Endothelial cell (in vitro differentiated cells): ENCODE measurements around the gene RAB28. TPM values are rescaled to one million over a fixed set of nuclear protein-coding genes. Genes with fewer than 3 reads are reported as not detected.

Experiments
- DNase-seq: peaks from one replicate; pipeline ENCODE4 v3.0.0; 2021; ENCODE audit warnings: low spot score
- H3K27ac Mint-ChIP-seq: one replicate; pipeline ENCODE4 v1.8.0; 2021; ENCODE audit warnings: mixed read lengths, inconsistent platforms; ENCODE audit not compliant: unreplicated experiment
- H3K27me3 Mint-ChIP-seq: one replicate; pipeline ENCODE4 v1.8.0; 2021; ENCODE audit warnings: mild to moderate bottlenecking, moderate library complexity, mixed read lengths, inconsistent platforms; ENCODE audit not compliant: unreplicated experiment
- H3K36me3 Mint-ChIP-seq: one replicate; pipeline ENCODE4 v1.8.0; 2021; ENCODE audit warnings: mild to moderate bottlenecking, low read depth, mixed read lengths, inconsistent platforms; ENCODE audit not compliant: unreplicated experiment
- H3K4me1 Mint-ChIP-seq: one replicate; pipeline ENCODE4 v1.8.0; 2021; ENCODE audit warnings: mild to moderate bottlenecking, mixed read lengths, inconsistent platforms; ENCODE audit not compliant: unreplicated experiment
- H3K4me3 Mint-ChIP-seq: one replicate; pipeline ENCODE4 v1.8.0; 2021; ENCODE audit warnings: mild to moderate bottlenecking, mixed read lengths, inconsistent platforms; ENCODE audit not compliant: unreplicated experiment
- H3K9me3 Mint-ChIP-seq: one replicate; pipeline ENCODE4 v1.8.0; 2021; ENCODE audit warnings: mixed read lengths, inconsistent platforms; ENCODE audit not compliant: unreplicated experiment
- total RNA-seq: library from RNA; stranded (reverse); fragmentation: NEBNext Ultra II Directional; extraction: Animal tissue kit (Norgen Biotek cat#: 25700); gene quantifications from one replicate; pipeline ENCODE4 v1.2.1, GENCODE V29; 2021; ENCODE audit not compliant: unreplicated experiment
- TF ChIP-seq, protein P1 (sequence below): fragments of 200-600 bp; sonication (generic); IDR thresholded peaks from one replicate; pipeline ENCODE4 v1.5.0; 2021; ENCODE audit warnings: antibody characterized with exemption; ENCODE audit not compliant: unreplicated experiment

RAB28 gene
- total RNA-seq, 1 donor from 2014 or later, result 17.5 TPM

- no peaks in the 10 kb centered on the region for H3K9me3 Mint-ChIP-seq
- H3K27ac Mint-ChIP-seq, result no peak overlapping the region
- TF ChIP-seq, protein P1, sequence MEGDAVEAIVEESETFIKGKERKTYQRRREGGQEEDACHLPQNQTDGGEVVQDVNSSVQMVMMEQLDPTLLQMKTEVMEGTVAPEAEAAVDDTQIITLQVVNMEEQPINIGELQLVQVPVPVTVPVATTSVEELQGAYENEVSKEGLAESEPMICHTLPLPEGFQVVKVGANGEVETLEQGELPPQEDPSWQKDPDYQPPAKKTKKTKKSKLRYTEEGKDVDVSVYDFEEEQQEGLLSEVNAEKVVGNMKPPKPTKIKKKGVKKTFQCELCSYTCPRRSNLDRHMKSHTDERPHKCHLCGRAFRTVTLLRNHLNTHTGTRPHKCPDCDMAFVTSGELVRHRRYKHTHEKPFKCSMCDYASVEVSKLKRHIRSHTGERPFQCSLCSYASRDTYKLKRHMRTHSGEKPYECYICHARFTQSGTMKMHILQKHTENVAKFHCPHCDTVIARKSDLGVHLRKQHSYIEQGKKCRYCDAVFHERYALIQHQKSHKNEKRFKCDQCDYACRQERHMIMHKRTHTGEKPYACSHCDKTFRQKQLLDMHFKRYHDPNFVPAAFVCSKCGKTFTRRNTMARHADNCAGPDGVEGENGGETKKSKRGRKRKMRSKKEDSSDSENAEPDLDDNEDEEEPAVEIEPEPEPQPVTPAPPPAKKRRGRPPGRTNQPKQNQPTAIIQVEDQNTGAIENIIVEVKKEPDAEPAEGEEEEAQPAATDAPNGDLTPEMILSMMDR, result no peak
- H3K27me3 Mint-ChIP-seq, result no peaks in the 10 kb centered on the region
- H3K4me3 Mint-ChIP-seq, result no peak overlapping the region
- no peaks in the 10 kb centered on the region for H3K4me1 Mint-ChIP-seq
- DNase-seq, result no peak
- H3K36me3 Mint-ChIP-seq, result no peaks in the 10 kb centered on the region
These were observed 97.6 kb downstream of the RAB28 start for GRCh38 chr4:13386405-13387107.

DNA sequence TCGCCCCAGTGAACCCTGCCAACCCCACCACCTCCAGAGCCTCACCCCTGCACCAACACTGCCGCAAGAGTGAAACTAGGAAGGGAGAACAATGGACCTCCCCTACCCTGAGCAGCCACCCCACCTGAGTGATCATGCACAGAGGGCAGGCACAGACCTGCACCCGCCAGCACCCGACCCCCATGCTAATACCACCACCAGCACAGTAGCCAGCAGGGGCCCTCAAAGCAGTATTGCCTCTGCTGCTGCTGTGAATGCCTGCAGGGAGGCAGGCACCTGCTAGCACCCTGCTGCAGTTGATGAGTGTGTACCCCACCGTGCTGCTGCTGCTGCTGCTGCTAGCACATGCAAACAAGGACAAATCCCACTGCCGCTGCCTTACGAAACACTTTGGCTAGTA is 100.1 kb downstream of the RAB28 start:
- H3K36me3 Mint-ChIP-seq, result no peaks in the 10 kb centered on the region
- no peak overlapping the region for H3K4me3 Mint-ChIP-seq
- H3K27ac Mint-ChIP-seq, result no peak overlapping the region
- no peaks in the 10 kb centered on the region for H3K9me3 Mint-ChIP-seq
- DNase-seq, result no peak
- no peaks in the 10 kb centered on the region for H3K27me3 Mint-ChIP-seq
- TF ChIP-seq, protein P1, result no peak
- no peaks in the 10 kb centered on the region for H3K4me1 Mint-ChIP-seq

GRCh38 chr4:13378973-13379759 is 105.0 kb downstream of the RAB28 start:
- no peaks in the 10 kb centered on the region for H3K4me1 Mint-ChIP-seq
- TF ChIP-seq, protein P1, result no peak
- no peaks in the 10 kb centered on the region for H3K27me3 Mint-ChIP-seq

DNA sequence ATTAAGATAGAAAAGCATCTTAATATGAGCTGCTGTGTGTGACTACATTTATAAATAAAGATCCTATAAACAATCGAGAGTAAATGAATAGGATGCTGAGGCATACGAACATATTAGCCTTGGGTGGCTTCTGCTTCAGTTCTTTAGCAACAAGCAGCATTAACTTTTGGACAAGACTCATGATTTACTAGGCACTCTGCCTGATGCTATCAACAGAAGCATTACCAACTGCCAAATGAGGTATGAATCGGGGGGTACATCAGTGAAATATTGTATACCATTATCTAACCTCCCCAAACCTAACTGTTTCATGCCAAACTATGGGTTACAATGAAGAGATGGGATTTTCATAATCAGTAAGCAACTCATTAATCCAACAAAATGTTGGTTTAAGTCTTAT is 113.1 kb downstream of the RAB28 start:
- TF ChIP-seq, protein P1, result no peak
- no peaks in the 10 kb centered on the region for H3K27me3 Mint-ChIP-seq
- no peak overlapping the region for H3K4me3 Mint-ChIP-seq
- no peaks in the 10 kb centered on the region for H3K9me3 Mint-ChIP-seq
- H3K27ac Mint-ChIP-seq, result no peak overlapping the region
- H3K4me1 Mint-ChIP-seq, result no peaks in the 10 kb centered on the region
- DNase-seq, result no peak
- no peaks in the 10 kb centered on the region for H3K36me3 Mint-ChIP-seq

More at GRCh38 chr4:13378973-13379759, 105.0 kb downstream of the RAB28 start:
- Mint-ChIP-seq H3K36me3 (no peaks in the 10 kb centered on the region), H3K4me3 (no peak overlapping the region), H3K27ac (no peak overlapping the region), H3K9me3 (no peaks in the 10 kb centered on the region)
- DNase-seq, result no peak

GRCh38 chr4:13368217-13368616 is 115.9 kb downstream of the RAB28 start:
- Mint-ChIP-seq H3K4me3 (no peak overlapping the region), H3K36me3 (no peaks in the 10 kb centered on the region), H3K27ac (no peak overlapping the region), H3K9me3 (no peaks in the 10 kb centered on the region), H3K27me3 (peaks cover 6% of the 10 kb centered on the region), H3K4me1 (no peaks in the 10 kb centered on the region)
- TF ChIP-seq, protein P1, result no peak
- no peak for DNase-seq
